ENCODE measurements around the gene CHPT1. TPM values are rescaled to one million over a fixed set of nuclear protein-coding genes. Genes with fewer than 3 reads are reported as not detected.

CHPT1 gene
- total and polyA plus RNA-seq, 9 of the 15 experiments (the other 6 are each of a cell fraction or from before 2014, with no cell fraction given): 15.3 to 210 (median 91.9) TPM

- TF ChIP-seq, protein P1, sequence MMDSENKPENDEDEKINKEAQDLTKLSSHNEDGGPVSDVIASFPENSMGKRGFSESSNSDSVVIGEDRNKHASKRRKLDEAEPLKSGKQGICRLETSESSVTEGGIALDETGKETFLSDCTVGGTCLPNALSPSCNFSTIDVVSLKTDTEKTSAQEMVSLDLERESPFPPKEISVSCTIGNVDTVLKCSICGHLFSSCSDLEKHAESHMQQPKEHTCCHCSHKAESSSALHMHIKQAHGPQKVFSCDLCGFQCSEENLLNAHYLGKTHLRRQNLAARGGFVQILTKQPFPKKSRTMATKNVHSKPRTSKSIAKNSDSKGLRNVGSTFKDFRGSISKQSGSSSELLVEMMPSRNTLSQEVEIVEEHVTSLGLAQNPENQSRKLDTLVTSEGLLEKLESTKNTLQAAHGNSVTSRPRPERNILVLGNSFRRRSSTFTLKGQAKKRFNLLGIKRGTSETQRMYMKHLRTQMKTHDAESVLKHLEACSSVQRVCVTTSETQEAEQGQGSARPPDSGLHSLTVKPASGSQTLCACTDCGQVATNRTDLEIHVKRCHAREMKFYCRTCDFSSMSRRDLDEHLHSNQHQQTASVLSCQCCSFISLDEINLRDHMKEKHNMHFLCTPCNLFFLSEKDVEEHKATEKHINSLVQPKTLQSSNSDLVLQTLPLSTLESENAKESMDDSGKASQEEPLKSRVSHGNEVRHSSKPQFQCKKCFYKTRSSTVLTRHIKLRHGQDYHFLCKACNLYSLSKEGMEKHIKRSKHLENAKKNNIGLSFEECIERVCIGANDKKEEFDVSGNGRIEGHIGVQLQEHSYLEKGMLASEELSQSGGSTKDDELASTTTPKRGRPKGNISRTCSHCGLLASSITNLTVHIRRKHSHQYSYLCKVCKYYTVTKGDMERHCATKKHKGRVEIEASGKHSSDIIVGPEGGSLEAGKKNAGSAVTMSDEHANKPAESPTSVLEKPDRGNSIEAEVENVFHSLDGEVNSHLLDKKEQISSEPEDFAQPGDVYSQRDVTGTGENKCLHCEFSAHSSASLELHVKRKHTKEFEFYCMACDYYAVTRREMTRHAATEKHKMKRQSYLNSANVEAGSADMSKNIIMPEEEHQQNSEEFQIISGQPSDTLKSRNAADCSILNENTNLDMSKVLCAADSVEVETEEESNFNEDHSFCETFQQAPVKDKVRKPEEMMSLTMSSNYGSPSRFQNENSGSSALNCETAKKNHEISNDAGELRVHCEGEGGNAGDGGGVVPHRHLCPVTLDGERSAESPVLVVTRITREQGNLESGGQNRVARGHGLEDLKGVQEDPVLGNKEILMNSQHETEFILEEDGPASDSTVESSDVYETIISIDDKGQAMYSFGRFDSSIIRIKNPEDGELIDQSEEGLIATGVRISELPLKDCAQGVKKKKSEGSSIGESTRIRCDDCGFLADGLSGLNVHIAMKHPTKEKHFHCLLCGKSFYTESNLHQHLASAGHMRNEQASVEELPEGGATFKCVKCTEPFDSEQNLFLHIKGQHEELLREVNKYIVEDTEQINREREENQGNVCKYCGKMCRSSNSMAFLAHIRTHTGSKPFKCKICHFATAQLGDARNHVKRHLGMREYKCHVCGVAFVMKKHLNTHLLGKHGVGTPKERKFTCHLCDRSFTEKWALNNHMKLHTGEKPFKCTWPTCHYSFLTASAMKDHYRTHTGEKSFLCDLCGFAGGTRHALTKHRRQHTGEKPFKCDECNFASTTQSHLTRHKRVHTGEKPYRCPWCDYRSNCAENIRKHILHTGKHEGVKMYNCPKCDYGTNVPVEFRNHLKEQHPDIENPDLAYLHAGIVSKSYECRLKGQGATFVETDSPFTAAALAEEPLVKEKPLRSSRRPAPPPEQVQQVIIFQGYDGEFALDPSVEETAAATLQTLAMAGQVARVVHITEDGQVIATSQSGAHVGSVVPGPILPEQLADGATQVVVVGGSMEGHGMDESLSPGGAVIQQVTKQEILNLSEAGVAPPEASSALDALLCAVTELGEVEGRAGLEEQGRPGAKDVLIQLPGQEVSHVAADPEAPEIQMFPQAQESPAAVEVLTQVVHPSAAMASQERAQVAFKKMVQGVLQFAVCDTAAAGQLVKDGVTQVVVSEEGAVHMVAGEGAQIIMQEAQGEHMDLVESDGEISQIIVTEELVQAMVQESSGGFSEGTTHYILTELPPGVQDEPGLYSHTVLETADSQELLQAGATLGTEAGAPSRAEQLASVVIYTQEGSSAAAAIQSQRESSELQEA (IDR thresholded peaks at IDR 0.05; ENCODE audit: low read depth): no peak
- TF ChIP-seq, protein P2, sequence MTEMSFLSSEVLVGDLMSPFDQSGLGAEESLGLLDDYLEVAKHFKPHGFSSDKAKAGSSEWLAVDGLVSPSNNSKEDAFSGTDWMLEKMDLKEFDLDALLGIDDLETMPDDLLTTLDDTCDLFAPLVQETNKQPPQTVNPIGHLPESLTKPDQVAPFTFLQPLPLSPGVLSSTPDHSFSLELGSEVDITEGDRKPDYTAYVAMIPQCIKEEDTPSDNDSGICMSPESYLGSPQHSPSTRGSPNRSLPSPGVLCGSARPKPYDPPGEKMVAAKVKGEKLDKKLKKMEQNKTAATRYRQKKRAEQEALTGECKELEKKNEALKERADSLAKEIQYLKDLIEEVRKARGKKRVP (CRISPR knock-in tag; IDR thresholded peaks at IDR 0.05): peak; percentile 3; the same call in 1 of the 2 replicates
- TF ChIP-seq RBM22 (IDR thresholded peaks at IDR 0.05; ENCODE audit: low read depth, low read length, poor library complexity, severe bottlenecking) (no peak), CHD7 (IDR thresholded peaks at IDR 0.05; ENCODE audit: low read depth, low read length) (no peak)
These were observed at the start of gene CHPT1 (continued) for GRCh38 chr12:101697197-101697929.

All from K562 (cell line).